ENCODE results near the gene CIAO2B.

DNA sequence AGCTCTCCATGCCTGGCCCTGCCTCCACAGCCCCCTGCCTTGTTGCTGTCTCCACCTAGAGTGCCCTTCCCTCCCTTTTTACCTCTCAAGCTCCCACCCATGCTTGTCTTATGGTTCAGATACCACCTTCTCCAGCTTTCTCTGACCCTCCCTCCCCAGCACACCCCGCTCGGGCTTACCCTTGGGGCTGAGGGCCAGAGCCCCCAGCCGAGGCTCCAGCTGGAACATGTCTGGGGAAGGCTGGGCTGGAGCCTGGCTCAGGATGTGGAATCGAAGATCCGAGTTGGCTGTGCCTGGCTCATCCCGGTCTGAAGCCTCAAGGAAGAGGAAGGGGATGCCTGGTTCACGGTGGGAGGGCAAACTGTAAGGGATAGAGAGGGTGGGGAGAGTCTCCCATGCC lies 19.2 kb downstream of the CIAO2B start:
- TF ChIP-seq, protein P1, sequence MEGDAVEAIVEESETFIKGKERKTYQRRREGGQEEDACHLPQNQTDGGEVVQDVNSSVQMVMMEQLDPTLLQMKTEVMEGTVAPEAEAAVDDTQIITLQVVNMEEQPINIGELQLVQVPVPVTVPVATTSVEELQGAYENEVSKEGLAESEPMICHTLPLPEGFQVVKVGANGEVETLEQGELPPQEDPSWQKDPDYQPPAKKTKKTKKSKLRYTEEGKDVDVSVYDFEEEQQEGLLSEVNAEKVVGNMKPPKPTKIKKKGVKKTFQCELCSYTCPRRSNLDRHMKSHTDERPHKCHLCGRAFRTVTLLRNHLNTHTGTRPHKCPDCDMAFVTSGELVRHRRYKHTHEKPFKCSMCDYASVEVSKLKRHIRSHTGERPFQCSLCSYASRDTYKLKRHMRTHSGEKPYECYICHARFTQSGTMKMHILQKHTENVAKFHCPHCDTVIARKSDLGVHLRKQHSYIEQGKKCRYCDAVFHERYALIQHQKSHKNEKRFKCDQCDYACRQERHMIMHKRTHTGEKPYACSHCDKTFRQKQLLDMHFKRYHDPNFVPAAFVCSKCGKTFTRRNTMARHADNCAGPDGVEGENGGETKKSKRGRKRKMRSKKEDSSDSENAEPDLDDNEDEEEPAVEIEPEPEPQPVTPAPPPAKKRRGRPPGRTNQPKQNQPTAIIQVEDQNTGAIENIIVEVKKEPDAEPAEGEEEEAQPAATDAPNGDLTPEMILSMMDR (optimal IDR thresholded peaks at IDR 0.05 in 1 of 3, IDR thresholded peaks at IDR 0.05 in 1 of 3, conservative IDR thresholded peaks at IDR 0.05 in 1 of 3; ENCODE audit: extremely low read depth in 1 of 3, insufficient read depth in 2 of 3, low read length in 3 of 3): no peak
- no peak for TF ChIP-seq EZH2 (IDR thresholded peaks at IDR 0.05; ENCODE audit: low read length)

Measured in keratinocyte (primary cell).